Measurements from ENCODE around the gene CPEB4.

- TF ChIP-seq POLR2AphosphoS5 (IDR thresholded peaks at IDR 0.05) (peak in 2 of 3 donors; percentile 16 to 49), POLR2A (IDR thresholded peaks at IDR 0.05) (no peak), CTCF (IDR thresholded peaks at IDR 0.05) (no peak)
Observed at GRCh38 chr5:173862047-173862477, 26.1 kb upstream of the CPEB4 start.
